ENCODE data around the gene LGR6.

GRCh38 chr1:202306535-202307345 is 113.1 kb downstream of the LGR6 start:
- TF ChIP-seq BACH2 (CRISPR knock-in tag; IDR thresholded peaks at IDR 0.05; ENCODE audit: borderline replicate concordance) (no peak), ARNTL (CRISPR knock-in tag; IDR thresholded peaks at IDR 0.05; ENCODE audit: borderline replicate concordance, low read depth) (no peak), ISL1 (CRISPR knock-in tag; IDR thresholded peaks at IDR 0.05) (no peak), CSRNP3 (CRISPR knock-in tag; IDR thresholded peaks at IDR 0.05) (no peak), POU6F1 (CRISPR knock-in tag; IDR thresholded peaks at IDR 0.05; ENCODE audit: borderline replicate concordance, low read depth) (no peak), TOX (CRISPR knock-in tag; IDR thresholded peaks at IDR 0.05; ENCODE audit: borderline replicate concordance) (no peak), GLIS3 (CRISPR knock-in tag; IDR thresholded peaks at IDR 0.05) (no peak), ZNF70 (CRISPR knock-in tag; IDR thresholded peaks at IDR 0.05) (no peak), ESRRG (CRISPR knock-in tag; IDR thresholded peaks at IDR 0.05) (no peak), ZFP3 (CRISPR knock-in tag; IDR thresholded peaks at IDR 0.05) (no peak)
